Neural cell (in vitro differentiated cells): ENCODE data around the gene IYD. TPM values are rescaled to one million over a fixed set of nuclear protein-coding genes. Genes with fewer than 3 reads are reported as not detected.

ENCODE experiments used
- H2AFZ ChIP-seq: fragments of 200-600, 300-800 bp; sonication (generic), shearing (Covaris generic); 2 replicates; pipeline ENCODE4 v1.6.0; 2014; ENCODE audit warnings: low read depth, mild to moderate bottlenecking, antibody characterized with exemption, low read length, moderate library complexity
- H3F3A ChIP-seq: fragments of 200-600 bp; shearing (Covaris generic); 2 replicates; pipeline ENCODE4 v1.6.1; 2016; ENCODE audit warnings: mild to moderate bottlenecking, moderate library complexity, mixed read lengths, antibody characterized with exemption, low read length; ENCODE audit not compliant: insufficient read depth, poor library complexity, severe bottlenecking
- H3K27ac ChIP-seq: fragments of 200-600, 300-800 bp; sonication (generic), shearing (Covaris generic); 2 replicates; pipeline ENCODE4 v1.5.1; 2014; ENCODE audit warnings: mild to moderate bottlenecking, low read length, moderate library complexity
- H3K27me3 ChIP-seq: fragments of 300-800, 200-600 bp; sonication (generic), shearing (Covaris generic); 2 replicates; pipeline ENCODE4 v1.6.0; 2014; ENCODE audit warnings: mild to moderate bottlenecking, low read depth, low read length, moderate library complexity; ENCODE audit not compliant: insufficient read depth
- H3K36me3 ChIP-seq: fragments of 300-800, 200-600 bp; sonication (generic), shearing (Covaris generic); 2 replicates; pipeline ENCODE4 v1.5.1; 2014; ENCODE audit warnings: mild to moderate bottlenecking, antibody characterized with exemption, low read length, moderate library complexity; ENCODE audit not compliant: insufficient read depth
- H3K4me2 ChIP-seq: fragments of 300-800, 200-600 bp; sonication (generic), shearing (Covaris generic); 2 replicates; pipeline ENCODE4 v1.6.0; 2014; ENCODE audit warnings: mild to moderate bottlenecking, low read length
- H3K4me3 ChIP-seq: fragments of 300-800, 200-600 bp; sonication (generic), shearing (Covaris generic); 2 replicates; pipeline ENCODE4 v1.5.1; 2014; ENCODE audit warnings: mild to moderate bottlenecking, low read length, moderate library complexity
- H3K79me2 ChIP-seq: fragments of 200-600 bp; shearing (Covaris generic); replicated peaks from 2 replicates; pipeline ENCODE4 v1.6.0; 2014; ENCODE audit warnings: mild to moderate bottlenecking, low read length, moderate library complexity; ENCODE audit not compliant: insufficient read depth
- H3K9ac ChIP-seq: fragments of 300-800, 200-600 bp; sonication (generic), shearing (Covaris generic); 2 replicates; pipeline ENCODE4 v1.6.1; 2016; ENCODE audit warnings: mild to moderate bottlenecking, low read length, mixed read lengths
- H3K9me2 ChIP-seq: fragments of 200-600 bp; shearing (Covaris generic); 2 replicates; pipeline ENCODE4 v1.6.1; 2016; ENCODE audit warnings: mild to moderate bottlenecking, low read length, mixed read lengths; ENCODE audit not compliant: insufficient read depth
- H3K9me3 ChIP-seq: fragments of 200-600, 300-800 bp; sonication (generic), shearing (Covaris generic); 2 replicates; pipeline ENCODE4 v1.6.1; 2016; ENCODE audit warnings: mild to moderate bottlenecking, mixed run types, low read length, moderate library complexity, mixed read lengths
- H4K20me1 ChIP-seq: fragments of 200-600 bp; shearing (Covaris generic); 2 replicates; pipeline ENCODE4 v1.6.1; 2016; ENCODE audit warnings: mild to moderate bottlenecking, mixed run types; ENCODE audit not compliant: insufficient read depth
- EP300 ChIP-seq: fragments of 450-650 bp; conservative IDR thresholded peaks from 2 replicates; pipeline ENCODE4 v1.6.1; 2014; ENCODE audit warnings: antibody characterized with exemption, mild to moderate bottlenecking, moderate library complexity; ENCODE audit not compliant: poor library complexity, severe bottlenecking
- EZH2 ChIP-seq: fragments of 200-600, 300-800 bp; shearing (Covaris generic), sonication (generic); IDR thresholded peaks from 2 replicates; pipeline ENCODE4 v1.6.1; 2014; ENCODE audit warnings: antibody characterized with exemption, low read length, borderline replicate concordance, mild to moderate bottlenecking; ENCODE audit not compliant: insufficient read depth, poor library complexity, severe bottlenecking
- MXI1 ChIP-seq: fragments of 450-650 bp; conservative IDR thresholded peaks from 2 replicates; pipeline ENCODE4 v1.6.1; 2014; ENCODE audit warnings: antibody characterized with exemption, mild to moderate bottlenecking; ENCODE audit not compliant: poor library complexity, severe bottlenecking
- POLR2AphosphoS5 ChIP-seq: IDR thresholded peaks from 2 replicates; pipeline ENCODE4 v1.6.1; 2012
- RAD21 ChIP-seq: fragments of 450-650 bp; conservative IDR thresholded peaks from 2 replicates; pipeline ENCODE4 v1.6.1; 2014; ENCODE audit warnings: antibody characterized with exemption, mild to moderate bottlenecking, moderate library complexity
- SMC3 ChIP-seq: fragments of 450-650 bp; conservative IDR thresholded peaks from 2 replicates; pipeline ENCODE4 v1.6.1; 2014; ENCODE audit warnings: antibody characterized with exemption, mild to moderate bottlenecking, moderate library complexity; ENCODE audit not compliant: poor library complexity
- TAF1 ChIP-seq: IDR thresholded peaks from 2 replicates; pipeline ENCODE4 v1.6.1; 2012; ENCODE audit warnings: low read depth
- polyA plus RNA-seq: library from polyadenylated mRNA; depleted of rRNA; stranded (reverse); fragments of >200 nt; gene quantifications from 2 replicates; pipeline ENCODE4 v1.2.3, GENCODE V29; 2014
- TF ChIP-seq, protein P1 (sequence below): IDR thresholded peaks from 2 replicates; pipeline ENCODE4 v1.6.1; 2012; ENCODE audit warnings: borderline replicate concordance
- TF ChIP-seq, protein P2 (sequence below): fragments of 450-650 bp; IDR thresholded peaks from 2 replicates; pipeline ENCODE4 v1.5.1; 2014; ENCODE audit warnings: antibody characterized with exemption, mild to moderate bottlenecking, moderate library complexity; ENCODE audit not compliant: poor library complexity, severe bottlenecking

IYD gene
- polyA plus RNA-seq, 1 donor from 2014 or later = not detected

DNA sequence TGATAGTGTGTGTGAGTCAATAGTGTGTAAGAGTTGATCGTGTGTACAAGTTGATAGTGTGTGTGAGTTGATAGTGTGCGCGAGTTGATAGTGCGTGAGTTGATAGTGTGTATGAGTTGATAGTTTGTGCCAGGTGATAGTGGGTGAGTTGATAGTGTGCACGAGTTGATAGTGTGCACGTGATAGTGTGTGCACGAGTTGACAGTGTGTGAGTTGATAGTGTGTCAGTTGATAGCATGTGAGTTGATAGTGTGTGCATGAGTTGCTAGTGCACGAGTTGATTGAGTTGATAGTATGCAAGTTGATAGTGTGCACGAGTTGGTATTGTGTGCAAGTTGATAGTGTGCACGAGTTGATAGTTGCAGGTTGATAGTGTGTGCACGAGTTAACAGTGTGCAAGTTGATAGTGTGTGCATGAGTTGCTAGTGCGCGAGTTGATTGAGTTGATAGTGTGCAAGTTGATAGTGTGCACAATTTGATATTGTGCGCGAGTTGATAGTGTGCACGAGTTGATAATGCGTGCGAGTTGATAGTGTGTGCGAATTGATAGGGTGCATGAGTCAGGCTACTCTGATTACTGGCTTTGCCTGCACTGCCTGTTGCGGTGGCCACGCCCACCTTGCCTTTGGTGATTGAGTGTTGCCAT is 35.8 kb upstream of the IYD start:
- Histone ChIP-seq H3K36me3 (no peaks in the 10 kb centered on the region), H3K4me3 (no peak overlapping the region), H3K9me3 (no peaks in the 10 kb centered on the region), H3F3A (no peaks in the 10 kb centered on the region), H3K4me2 (no peak overlapping the region), H3K79me2 (no peaks in the 10 kb centered on the region), H3K9me2 (no peaks in the 10 kb centered on the region), H3K9ac (no peak overlapping the region), H3K27ac (no peak overlapping the region), H4K20me1 (no peaks in the 10 kb centered on the region), H3K27me3 (no peaks in the 10 kb centered on the region), H2AFZ (no peak overlapping the region)
- TF ChIP-seq TAF1 (no peak), MXI1 (no peak), EZH2 (no peak), RAD21 (no peak), POLR2AphosphoS5 (no peak), EP300 (no peak), SMC3 (no peak)
- TF ChIP-seq, protein P1, sequence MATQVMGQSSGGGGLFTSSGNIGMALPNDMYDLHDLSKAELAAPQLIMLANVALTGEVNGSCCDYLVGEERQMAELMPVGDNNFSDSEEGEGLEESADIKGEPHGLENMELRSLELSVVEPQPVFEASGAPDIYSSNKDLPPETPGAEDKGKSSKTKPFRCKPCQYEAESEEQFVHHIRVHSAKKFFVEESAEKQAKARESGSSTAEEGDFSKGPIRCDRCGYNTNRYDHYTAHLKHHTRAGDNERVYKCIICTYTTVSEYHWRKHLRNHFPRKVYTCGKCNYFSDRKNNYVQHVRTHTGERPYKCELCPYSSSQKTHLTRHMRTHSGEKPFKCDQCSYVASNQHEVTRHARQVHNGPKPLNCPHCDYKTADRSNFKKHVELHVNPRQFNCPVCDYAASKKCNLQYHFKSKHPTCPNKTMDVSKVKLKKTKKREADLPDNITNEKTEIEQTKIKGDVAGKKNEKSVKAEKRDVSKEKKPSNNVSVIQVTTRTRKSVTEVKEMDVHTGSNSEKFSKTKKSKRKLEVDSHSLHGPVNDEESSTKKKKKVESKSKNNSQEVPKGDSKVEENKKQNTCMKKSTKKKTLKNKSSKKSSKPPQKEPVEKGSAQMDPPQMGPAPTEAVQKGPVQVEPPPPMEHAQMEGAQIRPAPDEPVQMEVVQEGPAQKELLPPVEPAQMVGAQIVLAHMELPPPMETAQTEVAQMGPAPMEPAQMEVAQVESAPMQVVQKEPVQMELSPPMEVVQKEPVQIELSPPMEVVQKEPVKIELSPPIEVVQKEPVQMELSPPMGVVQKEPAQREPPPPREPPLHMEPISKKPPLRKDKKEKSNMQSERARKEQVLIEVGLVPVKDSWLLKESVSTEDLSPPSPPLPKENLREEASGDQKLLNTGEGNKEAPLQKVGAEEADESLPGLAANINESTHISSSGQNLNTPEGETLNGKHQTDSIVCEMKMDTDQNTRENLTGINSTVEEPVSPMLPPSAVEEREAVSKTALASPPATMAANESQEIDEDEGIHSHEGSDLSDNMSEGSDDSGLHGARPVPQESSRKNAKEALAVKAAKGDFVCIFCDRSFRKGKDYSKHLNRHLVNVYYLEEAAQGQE = no peak
- TF ChIP-seq, protein P2, sequence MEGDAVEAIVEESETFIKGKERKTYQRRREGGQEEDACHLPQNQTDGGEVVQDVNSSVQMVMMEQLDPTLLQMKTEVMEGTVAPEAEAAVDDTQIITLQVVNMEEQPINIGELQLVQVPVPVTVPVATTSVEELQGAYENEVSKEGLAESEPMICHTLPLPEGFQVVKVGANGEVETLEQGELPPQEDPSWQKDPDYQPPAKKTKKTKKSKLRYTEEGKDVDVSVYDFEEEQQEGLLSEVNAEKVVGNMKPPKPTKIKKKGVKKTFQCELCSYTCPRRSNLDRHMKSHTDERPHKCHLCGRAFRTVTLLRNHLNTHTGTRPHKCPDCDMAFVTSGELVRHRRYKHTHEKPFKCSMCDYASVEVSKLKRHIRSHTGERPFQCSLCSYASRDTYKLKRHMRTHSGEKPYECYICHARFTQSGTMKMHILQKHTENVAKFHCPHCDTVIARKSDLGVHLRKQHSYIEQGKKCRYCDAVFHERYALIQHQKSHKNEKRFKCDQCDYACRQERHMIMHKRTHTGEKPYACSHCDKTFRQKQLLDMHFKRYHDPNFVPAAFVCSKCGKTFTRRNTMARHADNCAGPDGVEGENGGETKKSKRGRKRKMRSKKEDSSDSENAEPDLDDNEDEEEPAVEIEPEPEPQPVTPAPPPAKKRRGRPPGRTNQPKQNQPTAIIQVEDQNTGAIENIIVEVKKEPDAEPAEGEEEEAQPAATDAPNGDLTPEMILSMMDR = no peak

DNA sequence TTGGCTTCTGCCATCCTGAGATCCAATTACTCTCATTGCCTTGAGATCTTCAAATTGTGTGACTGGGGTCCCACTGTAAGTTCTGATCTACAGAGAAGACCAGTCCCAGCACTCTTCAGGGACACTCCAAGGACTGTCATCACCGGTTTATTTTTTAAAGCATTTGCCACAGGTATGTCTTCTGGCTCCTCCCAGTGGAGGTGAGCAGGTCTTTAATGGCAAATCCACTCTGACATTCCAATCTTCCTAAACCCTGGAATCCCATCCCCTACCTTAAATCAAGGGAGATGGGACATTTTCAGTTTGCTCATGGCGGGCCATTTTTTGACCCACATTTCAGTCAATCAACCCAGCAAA is 35.2 kb upstream of the IYD start:
- H3K27ac ChIP-seq = no peak overlapping the region
- H3K9me3 ChIP-seq = no peaks in the 10 kb centered on the region
- H3F3A ChIP-seq = no peaks in the 10 kb centered on the region
- no peak overlapping the region for H2AFZ ChIP-seq
- H3K4me3 ChIP-seq = no peak overlapping the region
- H3K27me3 ChIP-seq = no peaks in the 10 kb centered on the region
- no peaks in the 10 kb centered on the region for H4K20me1 ChIP-seq
- H3K36me3 ChIP-seq = no peaks in the 10 kb centered on the region
- no peak for TF ChIP-seq RAD21
- TF ChIP-seq, protein P2 = no peak
- no peak for TF ChIP-seq POLR2AphosphoS5
- TF ChIP-seq EP300 = no peak
- TF ChIP-seq MXI1 = no peak
- H3K4me2 ChIP-seq = no peak overlapping the region
- no peaks in the 10 kb centered on the region for H3K9me2 ChIP-seq
- no peak overlapping the region for H3K9ac ChIP-seq
- H3K79me2 ChIP-seq = no peaks in the 10 kb centered on the region
